HepG2 (cell line): ENCODE results near the gene ESX1. TPM values are rescaled to one million over a fixed set of nuclear protein-coding genes. Genes with fewer than 3 reads are reported as not detected.

ENCODE experiments used
- ATAC-seq: fragments of 200-7000 bp; cut with Tn5 transposase; 3 replicates; pipeline ENCODE4 v1.9.1; 2020; ENCODE audit warnings: mild to moderate bottlenecking, moderate library complexity
- BruUV-seq: library from RNA; stranded (reverse); fragments of 400-500 nt; replicated peaks from 2 replicates; lab custom pipeline; 2021; lab: Mats Ljungman, UMichigan
- CTCF ChIA-PET: fragments of 300-600 bp; formaldehyde crosslinking; extraction: SDS; loops from one replicate; lab custom pipeline; 2021; ENCODE audit warnings: low total read pairs, inconsistent platforms, low intra/inter-chr PET ratio; lab: Yijun Ruan, JAX
- POLR2A ChIA-PET: fragments of 350-600 bp; sonication (Branson Sonifier 250); formaldehyde crosslinking; loops from one replicate; lab custom pipeline; 2020; ENCODE audit warnings: antibody characterized with exemption, inconsistent platforms; lab: Yijun Ruan, JAX
- DNase-seq: peaks from one replicate; pipeline ENCODE4 v3.0.0-alpha.2; 2015; ENCODE audit warnings: low spot score
- FAIRE-seq: peaks from 3 replicates; lab custom pipeline; 2011; peaks lifted over from hg19 to GRCh38; lab: Jason Lieb, UNC
- H2AFZ ChIP-seq: one replicate; pipeline ENCODE4 v1.6.1; 2011; ENCODE audit warnings: low read length, inconsistent platforms
- H3K27ac ChIP-seq: fragments of 300-600 bp; 3 replicates; pipeline ENCODE4 v1.8.0; 2011; ENCODE audit warnings: mixed run types, mild to moderate bottlenecking, mixed read lengths, low read length, inconsistent platforms; ENCODE audit not compliant: insufficient read depth; ENCODE audit errors: extremely low read length
- H3K27me3 ChIP-seq, 2 experiments: fragments of 200-600 bp in 1 of 2; 2 replicates in 1 of 2; 3 replicates in 1 of 2; pipeline versions ENCODE4 v1.6.0 to v1.8.0; 2011; ENCODE audit warnings: low read length in 2 of 2, mild to moderate bottlenecking in 2 of 2, moderate library complexity in 2 of 2, inconsistent platforms in 1 of 2; ENCODE audit not compliant: insufficient read depth in 2 of 2, control insufficient read depth in 1 of 2
- H3K36me3 ChIP-seq, 2 experiments: fragments of 200-600 bp in 1 of 2; replicated peaks in 1 of 2; 2 replicates in 1 of 2; 3 replicates in 1 of 2; pipeline versions ENCODE4 v1.5.1 to v1.8.0; 2011; ENCODE audit warnings: low read length in 2 of 2, inconsistent platforms in 1 of 2; ENCODE audit not compliant: insufficient read depth in 2 of 2, control insufficient read depth in 1 of 2
- H3K4me1 ChIP-seq: 2 replicates; pipeline ENCODE4 v1.5.1; 2012; ENCODE audit warnings: low read length, inconsistent platforms; ENCODE audit not compliant: insufficient read depth
- H3K4me2 ChIP-seq: 2 replicates; pipeline ENCODE4 v1.6.0; 2011; ENCODE audit warnings: low read depth, low read length, inconsistent platforms
- H3K4me3 ChIP-seq, 3 experiments: fragments of 200-600 bp in 1 of 3; sonication (generic), shearing (Covaris generic) in 1 of 3; replicated peaks in 1 of 3; 2 replicates each; pipeline ENCODE4 v1.5.1; 2011 to 2016; ENCODE audit warnings: low read length in 3 of 3, inconsistent platforms in 2 of 3, low read depth in 2 of 3, mild to moderate bottlenecking in 2 of 3, control low read depth in 1 of 3, mixed read lengths in 1 of 3; ENCODE audit not compliant: insufficient read depth in 1 of 3
- H3K79me2 ChIP-seq: one replicate; pipeline ENCODE4 v1.6.1; 2011; ENCODE audit warnings: low read length, inconsistent platforms; ENCODE audit not compliant: insufficient read depth
- H3K9ac ChIP-seq: 2 replicates; pipeline ENCODE4 v1.6.0; 2011; ENCODE audit warnings: mild to moderate bottlenecking, low read depth, low read length, inconsistent platforms; ENCODE audit not compliant: insufficient read depth
- H3K9me3 ChIP-seq: 2 replicates; pipeline ENCODE4 v1.5.1; 2012; ENCODE audit warnings: mild to moderate bottlenecking, low read length
- H4K20me1 ChIP-seq: 2 replicates; pipeline ENCODE4 v1.6.0; 2011; ENCODE audit warnings: inconsistent platforms, mild to moderate bottlenecking, low read length, moderate library complexity; ENCODE audit not compliant: insufficient read depth
- CHCHD3 ChIP-seq: sonication (generic); formaldehyde crosslinking; IDR thresholded peaks from 2 replicates; pipeline ENCODE4 v1.8.0; 2022; ENCODE audit warnings: mild to moderate bottlenecking, missing genetic modification reagents, moderate library complexity
- HNF4A ChIP-seq: sonication (generic); formaldehyde crosslinking; IDR thresholded peaks from 2 replicates; pipeline ENCODE4 v1.4.0; 2020; ENCODE audit warnings: missing genetic modification reagents
- MAFF ChIP-seq: IDR thresholded peaks from 2 replicates; pipeline ENCODE4 v1.6.1; 2011; ENCODE audit warnings: low read depth, low read length, improper control_type of control experiment
- MAFK ChIP-seq, 2 experiments: IDR thresholded peaks in 1 of 2; conservative IDR thresholded peaks in 1 of 2; 2 replicates each; pipeline ENCODE4 v1.6.1; 2011; ENCODE audit warnings: improper control_type of control experiment in 2 of 2, low read length in 2 of 2
- PITX1 ChIP-seq: sonication (generic); formaldehyde crosslinking; IDR thresholded peaks from 2 replicates; pipeline ENCODE4 v1.5.1; 2020; ENCODE audit warnings: mild to moderate bottlenecking, missing genetic modification reagents
- WGBS: methylation state at CpG from one replicate; pipeline ENCODE4 v1.1.6; 2017; ENCODE audit warnings: low lambda C conversion rate; 5-methylcytosine and 5-hydroxymethylcytosine counted together
- in situ Hi-C: cut with HindIII; loops from 2 replicates; pipeline ENCODE4 v1.10.0; 2017; ENCODE audit warnings: low pct_unique_long_range_greater_than_20kb; ENCODE audit not compliant: extremely low pct_ligation_motif_present
- intact Hi-C: fragments of 100-400 bp; cut with micrococcal nuclease; formaldehyde crosslinking; loops from one replicate; pipeline ENCODE4 v1.10.0; 2022; ENCODE audit not compliant: unreplicated experiment
- polyA plus RNA-seq, 8 experiments: library from polyadenylated mRNA; depleted of rRNA in 3 of 8; stranded (reverse) in 7 of 8; unstranded in 1 of 8; fragments of >200 nt; fragmentation: Illumina TruSeq in 4 of 8; extraction: Trizol in 4 of 8; gene quantifications; 2 replicates each; pipeline versions ENCODE4 v1.2.1 to v1.2.3, GENCODE V29; 2011 to 2016; ENCODE audit warnings: low read depth in 4 of 8, missing spikeins in 1 of 8, mixed read lengths in 1 of 8; ENCODE audit not compliant: insufficient read depth in 1 of 8
- total RNA-seq, 5 experiments: library from RNA; depleted of rRNA; stranded (reverse); fragments of >200 nt; fragmentation: Illumina TruSeq; extraction: Trizol; gene quantifications; 2 replicates each; pipeline ENCODE4 v1.2.3, GENCODE V29; 2016; ENCODE audit warnings: low read depth in 1 of 5

Gene ESX1
- total and polyA plus RNA-seq, 2 of the 13 experiments (the other 11 are each of a cell fraction or from before 2014, with no cell fraction given) = not detected

GRCh38 chrX:104211187-104211586 lies 43.5 kb downstream of the ESX1 start:
- intact Hi-C loops = no loop called here
- H3K4me3 ChIP-seq = no peak overlapping the region
- no peaks in the 10 kb centered on the region for H3K27me3 ChIP-seq
- ChIA-PET CTCF (no interaction called here), POLR2A (no interaction called here)
- H3K4me1 ChIP-seq = 0 out of 2 replicates have a peak, but pooled peaks cover 7% of the 10 kb centered on the region
- H2AFZ ChIP-seq = no peak overlapping the region
- H3K36me3 ChIP-seq = no peaks in the 10 kb centered on the region
- H4K20me1 ChIP-seq = no peaks in the 10 kb centered on the region
- H3K9ac ChIP-seq = no peak overlapping the region
- in situ Hi-C loops = no loop called here
- DNase-seq = peak; percentile 5
- TF ChIP-seq CHCHD3 (no peak), HNF4A (peak; percentile 26; the same call in 1 of the 2 replicates)
- no peak overlapping the region for H3K27ac ChIP-seq
- peak; percentile 8 for FAIRE-seq
- H3K9me3 ChIP-seq = no peaks in the 10 kb centered on the region
- no peak overlapping the region; the same call in 1 of the 2 replicates for H3K4me2 ChIP-seq
- WGBS = 11% methylated on average over 5 of the region's 5 CpGs
- no peaks in the 10 kb centered on the region for H3K79me2 ChIP-seq
- ATAC-seq = peak; percentile 90
- no TSS peak for BruUV-seq

- FAIRE-seq = no peak
- BruUV-seq = no TSS peak
- CTCF ChIA-PET = no interaction called here
- H3K79me2 ChIP-seq = no peaks in the 10 kb centered on the region
- POLR2A ChIA-PET = no interaction called here
- no peak overlapping the region for H3K27ac ChIP-seq
- intact Hi-C loops (no loop called here), in situ Hi-C loops (no loop called here)
- DNase-seq = no peak
- H3K4me1 ChIP-seq = peaks cover 7% of the 10 kb centered on the region; the same call in 1 of the 2 replicates
- 94% methylated on average over 5 of the region's 5 CpGs for WGBS
- H3K36me3 ChIP-seq = no peaks in the 10 kb centered on the region
- ATAC-seq = no peak
- H3K9me3 ChIP-seq = no peaks in the 10 kb centered on the region
- H2AFZ ChIP-seq = no peak overlapping the region
- TF ChIP-seq MAFF = peak; percentile 35; the same call in 1 of the 2 replicates
- TF ChIP-seq PITX1 (CRISPR knock-in tag) = no peak
- TF ChIP-seq MAFK (conservative IDR thresholded peaks at IDR 0.05 in 1 of 2, IDR thresholded peaks at IDR 0.05 in 1 of 2; ENCODE audit: low read length in 2 of 2) = peak; percentile 23 to 68; a peak in 2 of 4 replicates
- no peak overlapping the region for H3K9ac ChIP-seq
- H3K4me3 ChIP-seq = no peak overlapping the region
- no peaks in the 10 kb centered on the region for H3K27me3 ChIP-seq
- H3K4me2 ChIP-seq = no peak overlapping the region
- H4K20me1 ChIP-seq = no peaks in the 10 kb centered on the region
Observed at GRCh38 chrX:104205548-104205947, 49.2 kb downstream of the ESX1 start.

Other genes starting within 250 kb of the ESX1 start
- not detected in 2 replicates for gene H2BW1, start 241.2 kb downstream of the ESX1 start, total RNA-seq (2016; rRNA removed; fragmentation: Illumina TruSeq; extraction: Trizol)
- not detected in 2 replicates for gene H2BW1, start 241.2 kb downstream of the ESX1 start, polyA plus RNA-seq (2011; rRNA removed)
- not detected in 2 replicates for gene H2BW2, start 215.0 kb downstream of the ESX1 start, total RNA-seq (2016; rRNA removed; fragmentation: Illumina TruSeq; extraction: Trizol)
- not detected in 2 replicates for gene H2BW2, start 215.0 kb downstream of the ESX1 start, polyA plus RNA-seq (2011; rRNA removed)
- gene TMSB15C, start 178.7 kb downstream of the ESX1 start, total RNA-seq (2016; rRNA removed; fragmentation: Illumina TruSeq; extraction: Trizol) = not detected in 2 replicates
- gene TMSB15C, start 178.7 kb downstream of the ESX1 start, polyA plus RNA-seq (2011; rRNA removed) = not detected in 2 replicates
- gene ZCCHC18, start 142.4 kb downstream of the ESX1 start, total RNA-seq (2016; rRNA removed; fragmentation: Illumina TruSeq; extraction: Trizol) = 0.18 TPM in 1 of 2 replicates, not detected in the other
- 0.09 and 0.33 TPM in 2 replicates for gene ZCCHC18, start 142.4 kb downstream of the ESX1 start, polyA plus RNA-seq (2011; rRNA removed)
- gene SLC25A53, start 97.9 kb downstream of the ESX1 start, total RNA-seq (2016; rRNA removed; fragmentation: Illumina TruSeq; extraction: Trizol) = 4.5 and 4.9 TPM in 2 replicates
- gene SLC25A53, start 97.9 kb downstream of the ESX1 start, polyA plus RNA-seq (2011; rRNA removed) = 2.3 and 3.4 TPM in 2 replicates
- 18.0 and 26.9 TPM in 2 replicates for gene FAM199X, start 88.5 kb downstream of the ESX1 start, total RNA-seq (2016; rRNA removed; fragmentation: Illumina TruSeq; extraction: Trizol)
- gene FAM199X, start 88.5 kb downstream of the ESX1 start, polyA plus RNA-seq (2011; rRNA removed) = 4.5 and 5.1 TPM in 2 replicates